Lower leg skin (tissue), 4 donors: ENCODE measurements around the gene SERPINH1. TPM values are rescaled to one million over a fixed set of nuclear protein-coding genes. Genes with fewer than 3 reads are reported as not detected.
A peak's percentile ranks its signal among the peaks of the same experiment; 100 is the strongest.

Source experiments
- DNase-seq, 2 donors: peaks; one replicate each; pipeline ENCODE4 v3.0.0-alpha.2; 2019; ENCODE audit warnings: low spot score in 2 of 2
- H3K4me3 ChIP-seq: fragments of 200-600 bp; sonication (generic); 2 replicates; pipeline ENCODE4 v1.5.1; 2017; ENCODE audit warnings: mild to moderate bottlenecking, low read depth; ENCODE audit not compliant: poor library complexity, severe bottlenecking
- CTCF ChIP-seq, 3 donors: fragments of 450-650 bp; IDR thresholded peaks; one replicate each; pipeline ENCODE4 v1.5.1; 2016; ENCODE audit warnings: antibody characterized with exemption in 3 of 3, mild to moderate bottlenecking in 3 of 3, moderate library complexity in 2 of 3
- POLR2A ChIP-seq, 2 donors: fragments of 450-650 bp; IDR thresholded peaks; one replicate each; pipeline ENCODE4 v1.6.1; 2016 to 2017; ENCODE audit warnings: antibody characterized with exemption in 2 of 2, mild to moderate bottlenecking in 1 of 2, moderate library complexity in 1 of 2
- WGBS, 2 donors: methylation state at CpG; one replicate each; pipeline ENCODE4 v1.1.5; 2018; 5-methylcytosine and 5-hydroxymethylcytosine counted together
- intact Hi-C: fragments of 100-400 bp; cut with DNase I; formaldehyde crosslinking; loops from one replicate; pipeline ENCODE4 v1.15.0; 2023; ENCODE audit warnings: low total_unique reads
- total RNA-seq, 4 donors: library from RNA; depleted of rRNA; stranded (reverse); fragments of >200 nt; gene quantifications; one replicate each; pipeline ENCODE4 v1.1.0, GENCODE V29; 2016

SERPINH1 gene
- total RNA-seq, 4 donors from 2014 or later: 73.3 to 116 (median 94.3) TPM

DNA sequence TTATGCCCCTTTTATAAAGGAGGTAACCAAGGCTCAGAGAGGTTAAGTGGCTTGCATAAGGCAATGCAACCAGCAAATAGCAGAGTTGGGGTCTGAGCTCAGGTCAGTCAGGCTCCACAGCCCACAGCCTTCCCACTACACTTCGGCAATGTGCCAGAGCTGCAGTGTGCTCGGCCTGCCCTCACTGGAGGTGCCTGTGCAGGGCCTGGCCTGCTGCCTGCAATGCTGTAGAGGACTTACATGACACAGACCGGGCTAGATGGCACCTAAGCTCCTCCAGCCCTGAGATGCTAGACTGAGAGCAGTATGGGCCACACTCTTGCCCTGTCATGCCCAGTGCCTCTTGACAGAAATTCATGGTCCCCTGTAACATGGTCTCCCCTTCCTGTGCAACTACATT is 49.8 kb downstream of the SERPINH1 start:
- intact Hi-C loops: no loop called here
- WGBS, 2 donors: 81 to 82% methylated on average over 3 of the region's 3 CpGs
- no peak for DNase-seq
- no peak overlapping the region for H3K4me3 ChIP-seq
- TF ChIP-seq CTCF (IDR thresholded peaks at IDR 0.05): no peak
- TF ChIP-seq POLR2A (IDR thresholded peaks at IDR 0.05): no peak

- no peak for DNase-seq
- TF ChIP-seq CTCF (IDR thresholded peaks at IDR 0.05): no peak
- no peak for TF ChIP-seq POLR2A (IDR thresholded peaks at IDR 0.05)
- no peak overlapping the region for H3K4me3 ChIP-seq
- intact Hi-C loops: no loop called here
- 34 to 35% methylated on average over 7 of the region's 7 CpGs for WGBS, 2 donors
These were observed 53.7 kb downstream of the SERPINH1 start for GRCh38 chr11:75615751-75616150.

DNA sequence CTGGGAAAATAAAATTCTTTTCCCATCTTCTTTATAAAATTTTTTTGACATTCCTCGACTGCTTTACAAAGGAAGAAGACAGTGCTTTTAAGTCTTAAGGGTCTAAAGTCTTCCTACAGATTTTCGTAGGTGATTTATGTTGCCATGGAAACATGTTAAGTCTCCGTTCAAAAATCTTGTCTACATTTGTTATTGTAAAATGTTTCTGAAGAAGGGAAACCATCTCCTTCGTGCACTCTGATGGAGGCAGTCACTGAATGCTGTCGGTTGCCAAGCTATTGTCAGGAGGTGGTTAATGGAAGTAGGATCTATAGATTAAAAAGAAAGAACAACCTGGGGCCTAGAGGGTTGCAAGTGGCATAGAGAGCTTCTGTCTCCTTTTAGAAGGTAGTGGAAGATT is 54.2 kb downstream of the SERPINH1 start:
- TF ChIP-seq CTCF (IDR thresholded peaks at IDR 0.05) (no peak), POLR2A (IDR thresholded peaks at IDR 0.05) (no peak)
- intact Hi-C loops: no loop called here
- 67 to 72% methylated on average over 5 of the region's 5 CpGs for WGBS, 2 donors
- H3K4me3 ChIP-seq: no peak overlapping the region
- DNase-seq: peak in 1 of 2 donors; percentile 3

Other genes with a start within 250 kb of the SERPINH1 start
- 100 to 1,000 TPM in 1 of 4 donors, 10 to 100 TPM in 3; 26.3 to 104 (median 29.3) TPM for gene ARRB1, start 210.6 kb upstream of the SERPINH1 start, total RNA-seq
- 1,000 to 10,000 TPM; 1,197 to 2,282 (median 2,051) TPM for gene RPS3, start 162.7 kb upstream of the SERPINH1 start, total RNA-seq
- 1 to 10 TPM in 3 of 4 donors, not detected in 1; 1.0 to 4.3 (median 3.8) TPM for gene KLHL35, start 129.1 kb upstream of the SERPINH1 start, total RNA-seq
- 1 to 10 TPM; 3.9 to 8.5 (median 5.2) TPM for gene GDPD5, start 36.3 kb upstream of the SERPINH1 start, total RNA-seq
- 10 to 100 TPM in 2 of 4 donors, 1 to 10 TPM in 2; 3.1 to 16.1 (median 10.0) TPM for gene MAP6, start 106.8 kb downstream of the SERPINH1 start, total RNA-seq
- 10 to 100 TPM in 1 of 4 donors, 1 to 10 TPM in 1, under 1 TPM in 2; 0.21 to 12.6 (median 3.0) TPM for gene MOGAT2, start 155.6 kb downstream of the SERPINH1 start, total RNA-seq
- 100 to 1,000 TPM; 160 to 545 (median 289) TPM for gene DGAT2, start 206.5 kb downstream of the SERPINH1 start, total RNA-seq